Stimulated activated CD8-positive, alpha-beta memory T cell treated with anti-CD3 and anti-CD28 coated beads, Interleukin-15, amount 100 ng/mL, for 48 hours (primary cell): Measurements from ENCODE around the gene ATG10.
"Not testable (repeated sequence)": the region's sequence is repeated elsewhere in the genome, so short reads cannot be mapped to it uniquely, and the experiment has no call there.

Experiments
- DNase-seq, 2 donors: peaks; one replicate each; pipeline ENCODE4 v3.0.0-alpha.2; 2020; ENCODE audit warnings: low read depth in 2 of 2

Gene ATG10

DNA sequence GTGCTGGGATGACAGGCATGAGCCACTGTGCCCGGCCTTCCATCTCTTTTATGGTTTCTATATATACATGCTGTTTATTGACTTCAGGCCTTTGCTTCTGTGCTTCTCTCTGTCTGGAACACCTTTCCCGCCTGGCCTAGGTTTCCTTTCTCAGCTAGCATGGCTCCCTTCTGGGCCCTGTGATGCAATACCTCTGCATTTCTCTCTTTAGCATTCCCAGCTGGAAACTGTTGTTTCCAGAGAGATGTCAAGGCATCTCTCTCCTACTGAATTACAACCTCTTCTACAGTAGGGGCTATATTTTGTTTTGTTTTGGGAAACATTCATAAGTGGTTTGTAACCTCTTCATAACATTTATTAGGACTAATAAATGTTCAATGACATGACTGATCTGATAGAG, 249.2 kb downstream of the ATG10 start:
- DNase-seq = no peak

DNA sequence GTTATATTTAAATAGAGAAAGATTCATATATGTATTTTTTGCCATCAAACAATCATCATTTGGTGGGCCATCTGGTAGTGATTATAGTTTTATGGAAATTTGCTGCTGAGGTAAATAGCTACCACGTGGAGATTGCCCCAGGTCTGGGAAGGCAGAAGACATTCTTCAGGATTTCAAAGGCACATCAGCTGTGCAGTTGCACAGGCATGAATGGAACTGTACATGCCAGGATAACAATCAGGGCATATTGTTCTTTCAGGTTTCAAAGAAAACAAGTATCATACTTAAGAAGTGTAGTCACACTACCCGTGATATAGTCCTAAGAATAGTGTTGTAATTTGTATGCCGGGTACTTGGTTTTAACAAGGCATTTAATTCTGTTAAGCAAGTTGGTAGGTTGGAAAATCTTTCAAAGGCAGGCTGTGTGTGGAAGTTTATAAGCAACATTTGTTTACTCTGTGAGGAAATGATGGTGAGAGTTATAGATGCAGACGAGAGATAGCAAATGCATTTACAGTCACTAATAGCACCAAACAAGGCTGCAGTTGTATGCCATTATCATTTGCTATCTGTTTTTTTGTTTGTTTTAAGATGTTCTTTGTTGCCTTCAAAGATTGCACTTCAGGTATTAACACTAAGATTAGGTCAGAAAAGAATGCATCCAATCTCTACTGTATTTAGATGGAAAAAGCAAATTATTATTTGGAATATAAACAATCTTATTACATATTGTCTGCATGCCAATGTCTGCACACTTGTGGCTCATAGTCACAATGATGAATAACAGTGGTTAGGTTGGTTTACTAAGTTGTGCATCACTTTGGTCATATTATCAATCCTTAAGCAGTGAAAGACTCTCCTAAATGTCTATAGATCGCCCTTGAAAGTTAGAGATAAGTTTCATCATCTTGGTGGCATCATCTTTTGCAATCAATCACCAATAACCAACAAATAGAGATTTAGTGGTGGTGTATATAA, 251.1 kb downstream of the ATG10 start:
- no peak for DNase-seq

DNA sequence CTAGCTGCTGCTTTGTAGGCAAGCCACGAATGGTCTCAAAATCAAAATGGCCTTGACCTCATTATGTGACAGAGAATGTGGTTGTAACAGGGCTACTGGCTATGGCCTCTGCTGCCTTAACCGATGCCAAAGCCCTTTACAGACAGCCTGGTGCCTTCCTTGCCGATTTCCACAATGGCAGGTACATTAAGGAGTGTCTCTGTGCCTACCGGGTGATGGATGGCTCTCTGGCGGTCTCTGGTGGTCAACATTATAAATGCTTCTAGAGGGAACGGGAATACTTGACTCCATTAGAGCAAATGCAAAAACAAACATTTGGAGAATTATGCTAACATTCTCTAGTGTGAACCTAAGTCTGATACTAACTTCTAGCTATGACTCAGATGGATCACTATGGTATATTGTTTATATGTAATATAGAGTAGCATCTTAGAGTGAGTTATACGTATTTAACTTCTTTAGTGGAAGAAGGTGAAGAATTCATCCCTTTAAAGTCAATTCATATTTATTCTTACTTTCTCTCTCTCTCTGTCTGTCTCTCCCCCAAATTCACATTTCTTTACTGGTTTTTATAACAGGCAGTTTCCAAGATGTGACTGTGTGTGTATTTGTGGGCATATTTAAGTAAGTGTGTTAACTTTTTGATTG, 253.8 kb downstream of the ATG10 start:
- DNase-seq = peak; percentile 19 to 24

DNA sequence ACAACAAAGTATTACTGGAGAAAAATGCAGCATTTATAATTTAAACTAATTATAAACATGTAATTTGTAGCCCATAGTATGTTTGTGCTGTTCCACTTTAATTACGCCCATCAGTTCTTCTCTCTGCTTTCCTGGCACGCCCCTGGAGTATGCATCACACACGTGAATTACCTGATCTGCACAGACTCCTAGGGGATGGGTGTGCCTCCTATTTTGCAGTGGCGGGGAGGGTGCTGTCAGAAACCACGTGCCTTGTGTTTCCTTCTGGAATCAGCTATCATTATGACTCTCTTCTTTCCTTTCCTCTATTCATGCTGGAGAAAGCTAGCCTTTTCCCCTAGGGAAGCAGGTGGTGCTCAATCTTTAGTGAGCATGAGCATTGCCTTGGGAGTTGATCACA, 263.1 kb downstream of the ATG10 start:
- DNase-seq = no peak

DNA sequence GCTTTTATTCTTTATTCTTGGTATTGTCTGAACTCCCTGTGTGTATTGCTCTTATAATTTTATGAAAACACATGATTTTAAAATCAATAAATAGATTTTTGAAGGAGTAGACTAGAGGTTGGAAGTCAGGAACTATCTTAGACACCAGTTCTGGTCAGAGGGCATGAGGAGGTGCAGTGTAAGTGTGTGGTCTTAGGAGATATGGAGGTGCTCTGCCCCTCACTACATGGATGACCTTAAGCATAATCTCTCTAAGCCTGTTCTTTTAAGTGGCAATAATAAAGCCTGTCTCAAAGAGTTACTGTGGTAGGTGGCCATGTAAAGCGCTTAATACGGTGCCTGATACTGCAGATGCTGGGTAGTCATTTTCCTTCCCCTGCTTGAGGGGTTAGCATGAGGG, 272.3 kb downstream of the ATG10 start:
- DNase-seq = no peak

DNA sequence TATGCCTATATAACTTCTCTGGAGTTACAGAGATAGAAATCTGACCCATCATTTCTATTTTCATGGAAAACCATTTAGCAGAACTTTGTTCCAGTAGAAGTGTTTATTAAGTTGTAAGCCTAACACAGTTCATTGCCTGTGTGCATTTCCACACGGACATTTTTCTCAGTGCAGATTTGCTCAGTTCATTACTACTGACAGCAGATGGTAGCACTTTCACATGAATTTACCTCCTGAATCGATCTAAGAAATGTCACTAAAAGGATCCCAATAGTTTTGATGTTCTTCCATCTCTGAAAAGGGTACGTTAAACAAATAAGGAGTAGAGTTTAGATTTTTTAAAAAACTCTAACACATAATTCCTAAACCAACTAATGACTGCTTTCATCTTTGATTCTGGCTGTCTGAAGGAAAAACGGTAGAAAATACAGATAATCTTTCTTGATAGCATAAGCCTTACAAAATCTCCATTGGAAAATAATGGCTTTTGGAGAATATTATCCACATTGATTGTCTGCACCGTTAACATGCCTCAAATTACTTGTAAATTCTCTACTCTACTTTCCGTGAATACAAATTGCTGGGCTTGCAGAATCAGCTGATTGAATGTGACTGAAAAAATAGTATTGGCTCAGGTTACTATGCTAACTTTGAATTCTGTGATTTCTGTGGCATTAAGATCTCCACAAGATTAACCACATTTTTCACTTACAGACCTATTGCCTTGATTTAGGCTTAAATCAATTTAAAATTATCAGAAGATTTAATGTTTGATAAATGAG, 273.2 kb downstream of the ATG10 start:
- DNase-seq = no peak

DNA sequence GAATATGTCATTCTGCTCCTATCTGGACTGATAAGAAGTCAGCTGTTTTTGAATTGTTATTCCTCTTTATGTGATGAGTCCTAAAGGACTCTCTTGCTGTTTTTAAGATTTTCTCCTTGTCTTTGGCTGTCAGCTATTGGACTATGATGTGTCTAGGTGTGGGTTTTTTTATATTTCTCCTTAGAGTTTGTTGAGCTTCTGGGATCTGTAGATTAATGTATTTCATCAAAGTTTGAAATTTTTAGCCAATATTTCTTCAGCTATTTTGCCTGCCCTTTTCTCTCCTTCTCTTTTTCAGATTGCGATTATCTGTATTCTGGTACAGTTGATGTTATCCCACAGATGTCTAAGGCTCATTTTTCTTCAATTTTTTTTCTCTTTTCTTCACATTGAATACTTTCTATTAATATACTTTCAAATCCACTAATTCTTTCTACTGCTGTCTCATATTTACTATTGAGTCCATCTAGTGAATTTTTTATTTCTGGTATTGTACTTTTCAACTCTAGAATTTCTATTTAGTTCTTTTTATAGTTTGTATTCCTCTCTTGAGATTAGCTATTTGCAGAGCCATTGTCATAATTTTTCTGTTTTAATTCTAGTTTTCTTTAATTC, 275.2 kb downstream of the ATG10 start:
- no peak for DNase-seq

DNA sequence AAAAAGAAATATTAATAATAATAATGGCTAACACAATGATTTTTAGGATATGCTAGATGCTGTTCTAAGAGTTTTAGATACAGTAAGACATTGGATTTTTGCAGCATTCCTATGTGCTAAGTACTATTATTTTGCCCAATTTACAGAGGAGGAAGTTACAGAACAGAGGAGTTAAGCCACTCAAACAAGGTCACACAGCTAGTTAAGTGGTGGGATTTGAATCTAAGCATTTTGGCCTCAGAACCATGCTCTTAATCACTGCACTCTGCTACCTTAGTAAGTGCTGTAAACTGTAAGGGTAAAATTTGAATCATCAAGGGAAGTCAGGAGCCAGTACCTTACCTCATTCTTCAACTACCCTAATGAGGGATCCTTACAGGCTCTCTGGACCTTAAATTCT, 280.9 kb downstream of the ATG10 start:
- DNase-seq = no peak

DNA sequence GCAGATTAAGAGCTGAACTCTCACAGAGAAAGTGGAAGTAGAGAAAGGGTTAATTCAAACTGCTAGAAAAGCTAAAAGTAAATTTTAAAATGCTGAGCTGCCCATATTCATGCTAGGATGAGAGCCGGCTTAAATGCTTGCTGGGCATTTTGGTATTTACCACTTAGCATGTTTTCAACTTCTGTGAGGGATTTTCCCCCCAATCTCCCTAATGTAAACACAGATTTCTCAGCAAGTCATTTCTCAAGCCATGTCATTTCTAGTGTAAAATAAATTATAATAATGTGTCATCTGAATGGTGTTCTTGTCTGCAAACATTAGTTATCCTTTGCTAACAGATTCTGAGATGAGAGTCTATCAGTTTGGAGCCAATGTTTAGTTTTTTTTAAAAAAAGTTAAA, 284.0 kb downstream of the ATG10 start:
- DNase-seq = no peak

DNA sequence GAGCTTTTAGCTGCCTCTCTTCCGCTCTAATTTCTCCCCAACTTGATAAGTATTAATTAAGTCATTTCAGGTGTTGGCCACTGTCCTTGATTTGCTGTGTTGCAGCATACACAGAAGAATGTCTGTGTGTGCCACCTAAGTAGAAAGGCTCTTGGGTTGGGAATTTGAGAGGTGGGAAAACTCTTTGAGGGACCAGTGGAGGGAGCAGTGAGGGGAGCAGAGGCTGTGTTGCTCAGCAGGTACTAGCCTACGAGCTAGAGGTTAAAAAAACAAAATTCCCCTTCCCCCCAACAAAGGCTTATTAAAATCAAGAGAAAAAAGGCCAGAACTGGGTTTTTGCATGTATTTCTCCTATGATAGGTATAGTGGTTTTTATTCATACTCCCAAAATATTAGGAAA, 285.4 kb downstream of the ATG10 start:
- DNase-seq = no peak

DNA sequence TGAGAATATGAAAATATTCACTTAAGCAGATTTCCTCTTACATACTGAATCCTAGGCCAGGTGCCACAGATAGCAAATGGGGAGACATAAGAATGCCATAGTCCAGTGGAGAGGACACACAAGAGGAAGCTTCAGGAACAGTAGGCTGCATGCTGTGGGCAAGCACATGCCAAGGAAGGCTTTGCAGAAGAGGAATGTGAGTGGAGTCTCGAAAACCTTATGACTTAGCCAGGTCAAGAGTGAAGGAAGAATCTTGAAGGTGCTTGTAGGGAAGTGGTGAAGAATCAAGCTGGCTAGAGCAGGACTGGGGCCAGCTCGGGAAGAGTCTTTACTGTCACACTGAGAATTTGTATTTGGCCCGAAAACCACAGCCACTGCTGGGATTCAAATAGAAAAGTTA, 285.9 kb downstream of the ATG10 start:
- no peak for DNase-seq

DNA sequence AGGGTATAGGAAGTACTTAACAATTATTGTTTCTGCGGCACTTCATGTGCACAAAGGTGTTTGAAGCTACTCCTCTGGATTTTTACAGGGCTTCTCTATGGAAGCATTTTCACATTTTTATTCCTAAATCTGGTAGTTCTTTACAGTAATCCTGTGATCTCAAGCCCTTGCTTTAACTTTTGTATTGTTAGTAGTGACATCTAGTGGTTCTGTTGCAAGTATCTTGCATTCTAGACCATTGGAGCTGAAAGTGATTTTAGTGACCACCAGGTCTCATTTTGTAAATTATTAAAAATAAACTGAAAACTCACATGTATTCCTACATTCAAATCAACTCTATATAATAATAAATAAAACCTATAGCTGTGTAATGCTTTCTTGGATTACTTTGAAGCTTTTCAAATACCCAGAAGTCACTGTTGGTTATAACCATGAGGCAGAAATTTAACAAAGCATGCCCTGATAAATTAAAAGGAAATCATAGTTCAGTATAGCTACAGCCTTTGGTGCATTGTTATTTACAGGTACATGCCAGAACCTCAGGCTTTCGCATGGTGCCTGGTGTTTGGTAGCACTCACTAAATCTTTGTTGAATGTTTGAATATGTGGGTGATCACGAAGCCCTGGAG, 287.5 kb downstream of the ATG10 start:
- DNase-seq = no peak

DNA sequence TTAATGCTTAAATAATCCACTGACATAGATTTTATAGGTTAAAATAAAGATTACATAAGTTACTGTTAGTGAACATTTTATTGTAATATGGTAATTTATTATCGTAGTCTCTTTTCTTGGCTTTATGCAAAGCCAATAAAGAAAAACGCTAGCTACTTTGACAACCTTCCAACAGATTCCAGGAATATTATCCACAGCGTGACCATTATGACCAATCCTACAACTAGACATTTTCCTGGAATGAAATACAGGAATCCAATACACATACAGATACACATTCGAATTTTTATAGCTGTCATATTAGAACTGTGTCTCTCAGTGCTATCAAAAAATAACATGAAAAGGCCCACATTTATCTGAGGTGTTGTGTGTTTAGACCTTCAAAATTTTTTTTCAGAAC, 293.2 kb downstream of the ATG10 start:
- DNase-seq = no peak

DNA sequence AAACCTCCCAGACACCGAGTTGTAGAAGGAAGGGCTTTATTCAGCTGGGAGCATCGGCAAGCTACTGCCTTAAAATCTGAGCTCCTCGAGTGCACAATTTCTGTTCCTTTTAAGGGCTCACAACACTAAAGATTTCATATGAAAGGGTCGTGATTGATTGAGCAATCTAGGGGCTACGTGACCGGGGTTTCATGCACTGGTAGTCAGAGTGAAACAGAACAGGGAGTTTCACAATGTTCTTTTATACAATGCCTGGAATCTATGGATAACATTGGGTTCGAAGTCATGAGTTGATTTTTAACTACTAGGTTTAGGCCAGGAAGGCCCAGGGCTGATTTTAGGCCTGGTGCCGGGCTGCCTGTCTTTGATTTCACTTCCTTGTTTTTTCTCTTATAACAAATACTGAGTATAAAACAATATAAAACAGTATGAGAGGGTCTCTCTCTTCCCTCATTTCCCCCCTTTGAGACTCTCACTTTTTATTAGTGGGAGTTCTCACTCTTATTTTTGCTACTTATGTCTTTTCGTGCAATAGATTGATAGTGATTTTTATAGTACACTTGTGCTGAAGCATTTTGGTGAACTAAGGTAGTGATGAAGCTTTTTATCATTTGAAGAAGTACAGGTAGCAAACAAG, 295.6 kb downstream of the ATG10 start:
- not testable (repeated sequence) for DNase-seq

DNA sequence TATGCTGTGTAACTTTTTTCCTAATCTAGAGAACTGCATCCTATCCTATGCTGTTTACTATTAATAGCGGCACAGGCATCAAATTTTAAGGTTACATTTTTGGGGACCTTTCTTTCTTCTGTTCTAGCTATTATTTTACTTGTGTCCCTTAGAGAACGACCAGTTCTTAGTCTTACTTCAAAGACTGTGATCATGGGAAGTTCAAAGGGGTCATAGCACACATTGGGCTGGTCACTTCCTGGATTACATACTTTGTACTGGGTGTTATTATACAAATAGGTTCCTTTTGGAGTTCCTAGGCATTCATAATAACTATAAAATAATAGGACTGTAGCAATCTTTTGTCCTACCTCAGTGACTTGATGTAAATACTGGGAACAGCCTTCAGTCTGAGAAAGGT, 297.5 kb downstream of the ATG10 start:
- DNase-seq = not testable (repeated sequence)

DNA sequence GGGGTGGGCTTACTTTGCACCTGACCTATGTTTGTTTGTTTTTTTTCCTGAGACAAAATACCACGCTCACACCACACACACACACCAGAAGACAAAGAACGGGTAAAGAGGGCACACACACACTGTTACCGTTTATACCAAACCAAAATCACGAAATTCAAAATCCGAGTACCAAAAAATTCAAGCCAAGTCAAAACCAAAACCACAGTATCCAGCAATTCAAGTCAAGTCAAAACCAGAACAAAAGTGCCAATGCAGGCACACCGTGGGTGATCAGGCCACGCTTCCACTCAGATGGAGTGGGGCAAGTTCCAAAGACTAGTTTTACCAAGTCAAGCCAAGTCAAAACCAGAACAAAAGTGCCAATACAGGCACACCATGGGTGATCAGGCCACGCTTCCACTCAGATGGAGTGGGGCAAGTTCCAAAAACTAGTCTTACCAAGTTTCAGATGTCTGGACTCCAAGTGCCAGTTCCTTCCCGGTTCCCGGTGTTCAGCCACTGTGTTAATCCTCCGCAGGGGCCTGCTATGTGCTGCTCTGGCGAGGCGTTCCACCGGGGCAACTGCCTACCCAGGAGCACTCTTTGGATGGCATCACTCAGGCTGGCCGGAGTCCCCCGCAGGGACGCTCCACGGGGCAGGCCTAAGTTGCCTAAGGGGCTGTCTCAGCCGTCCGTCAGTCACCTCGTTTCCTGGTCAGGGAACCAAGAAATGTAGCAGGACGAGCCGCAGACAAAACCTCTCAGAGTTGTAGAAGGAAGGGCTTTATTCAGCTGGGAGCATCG, 300.9 kb downstream of the ATG10 start:
- not testable (repeated sequence) for DNase-seq

DNA sequence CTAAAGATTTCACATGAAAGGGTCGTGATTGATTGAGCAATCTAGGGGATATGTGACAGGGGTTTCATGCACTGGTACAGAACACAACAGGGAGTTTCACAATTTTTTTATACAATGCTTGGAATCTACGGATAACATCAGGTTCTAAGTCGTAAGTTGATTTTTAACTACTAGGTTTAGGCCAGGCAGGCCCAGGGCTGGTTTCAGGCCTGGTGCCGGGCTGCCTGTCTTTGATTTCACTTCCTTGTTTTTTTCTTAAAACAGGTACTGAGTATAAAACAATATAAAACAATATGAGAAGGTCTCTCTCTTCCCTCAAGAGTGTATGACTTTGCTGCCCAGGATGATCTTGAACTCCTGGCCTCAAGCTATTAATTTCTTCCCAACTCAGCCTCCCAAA, 301.6 kb downstream of the ATG10 start:
- DNase-seq = not testable (repeated sequence)

DNA sequence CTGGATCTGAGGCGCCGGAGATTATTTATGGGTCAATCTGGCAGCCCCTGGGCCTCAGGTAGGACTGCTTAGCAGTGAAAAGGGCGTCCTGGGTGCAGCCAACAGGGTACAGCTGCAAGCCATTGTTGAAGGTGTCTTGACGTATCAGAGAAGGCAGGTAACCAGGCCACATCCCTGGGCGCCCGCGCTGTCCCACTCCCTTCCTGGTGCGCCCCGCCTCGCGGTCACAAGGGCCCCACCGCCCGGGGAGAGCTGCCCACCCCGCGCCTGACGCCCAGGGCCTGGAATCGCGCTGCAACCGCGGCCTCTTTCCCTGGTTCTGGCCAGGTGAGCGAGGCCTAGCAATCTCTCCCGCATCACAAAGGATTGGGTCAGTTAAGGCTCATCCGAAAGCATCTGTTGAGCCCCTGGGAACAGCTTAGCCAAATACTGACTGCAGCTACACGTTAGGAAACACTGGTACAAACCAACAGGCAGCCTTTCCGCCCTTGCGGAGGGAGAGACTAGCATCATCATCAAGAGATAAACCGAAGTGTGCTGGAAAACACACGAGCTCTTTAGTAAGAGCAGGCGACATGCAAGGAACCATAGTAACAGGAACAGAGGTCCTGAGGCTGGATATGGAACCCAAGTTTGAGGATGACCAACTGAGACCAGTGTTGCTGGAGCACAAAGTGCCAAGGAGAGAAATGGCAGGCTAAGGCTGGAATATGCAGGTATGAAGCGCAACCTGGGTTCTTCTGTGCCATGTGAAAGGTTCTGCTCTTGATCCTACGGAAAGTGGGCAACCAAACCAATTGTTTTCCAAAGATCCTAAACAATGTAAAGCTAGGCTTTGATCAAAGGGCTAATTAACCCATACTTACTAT, 302.8 kb downstream of the ATG10 start:
- no peak for DNase-seq

DNA sequence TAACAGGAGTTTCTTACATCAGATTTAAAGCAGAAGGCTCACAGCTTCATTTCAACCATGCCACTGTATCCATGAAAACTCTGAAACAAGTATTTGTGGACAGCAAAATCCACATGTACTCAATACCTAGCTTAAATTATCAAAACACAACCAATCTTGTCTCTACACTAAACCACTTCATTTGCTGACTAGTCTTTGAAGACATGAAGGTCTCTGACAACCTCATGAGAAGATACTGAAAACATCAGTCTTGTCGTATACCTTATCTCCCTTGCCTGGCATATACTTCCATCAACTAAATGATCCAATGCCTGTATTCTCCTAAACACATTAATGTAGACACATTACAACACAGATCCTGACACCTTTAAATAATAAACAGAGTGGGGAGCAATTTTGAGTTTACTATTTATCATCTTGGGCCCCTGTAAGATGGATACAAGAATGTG, 303.4 kb downstream of the ATG10 start:
- no peak for DNase-seq
